Muscle layer of colon (tissue), 2 donors: ENCODE results near the gene OR6S1.

Source experiments
- H3K27ac ChIP-seq: one replicate; pipeline ENCODE4 v1.7.0; 2013; ENCODE audit warnings: low read depth, mild to moderate bottlenecking, low read length, moderate library complexity
- H3K27me3 ChIP-seq, 2 donors: one replicate each; pipeline ENCODE4 v1.7.0; 2013; ENCODE audit warnings: low read length in 2 of 2, mild to moderate bottlenecking in 2 of 2; ENCODE audit not compliant: insufficient read depth in 2 of 2, control insufficient read depth in 1 of 2
- H3K36me3 ChIP-seq: one replicate; pipeline ENCODE4 v1.7.0; 2013; ENCODE audit warnings: mild to moderate bottlenecking, low read length; ENCODE audit not compliant: insufficient read depth
- H3K4me1 ChIP-seq: one replicate; pipeline ENCODE4 v1.7.0; 2013; ENCODE audit warnings: mild to moderate bottlenecking, low read length; ENCODE audit not compliant: insufficient read depth
- H3K4me3 ChIP-seq, 2 donors: one replicate each; pipeline ENCODE4 v1.7.0; 2013; ENCODE audit warnings: low read length in 2 of 2, low read depth in 1 of 2, mild to moderate bottlenecking in 1 of 2, moderate library complexity in 1 of 2
- H3K9ac ChIP-seq: one replicate; pipeline ENCODE4 v1.7.0; 2013; ENCODE audit warnings: low read length
- H3K9me3 ChIP-seq: one replicate; pipeline ENCODE4 v1.7.0; 2013; ENCODE audit warnings: mild to moderate bottlenecking, low read length
- donor health status: abdominal sarcoma.
- donor health status: Adenocarcinoma of cecum.

OR6S1 gene

DNA sequence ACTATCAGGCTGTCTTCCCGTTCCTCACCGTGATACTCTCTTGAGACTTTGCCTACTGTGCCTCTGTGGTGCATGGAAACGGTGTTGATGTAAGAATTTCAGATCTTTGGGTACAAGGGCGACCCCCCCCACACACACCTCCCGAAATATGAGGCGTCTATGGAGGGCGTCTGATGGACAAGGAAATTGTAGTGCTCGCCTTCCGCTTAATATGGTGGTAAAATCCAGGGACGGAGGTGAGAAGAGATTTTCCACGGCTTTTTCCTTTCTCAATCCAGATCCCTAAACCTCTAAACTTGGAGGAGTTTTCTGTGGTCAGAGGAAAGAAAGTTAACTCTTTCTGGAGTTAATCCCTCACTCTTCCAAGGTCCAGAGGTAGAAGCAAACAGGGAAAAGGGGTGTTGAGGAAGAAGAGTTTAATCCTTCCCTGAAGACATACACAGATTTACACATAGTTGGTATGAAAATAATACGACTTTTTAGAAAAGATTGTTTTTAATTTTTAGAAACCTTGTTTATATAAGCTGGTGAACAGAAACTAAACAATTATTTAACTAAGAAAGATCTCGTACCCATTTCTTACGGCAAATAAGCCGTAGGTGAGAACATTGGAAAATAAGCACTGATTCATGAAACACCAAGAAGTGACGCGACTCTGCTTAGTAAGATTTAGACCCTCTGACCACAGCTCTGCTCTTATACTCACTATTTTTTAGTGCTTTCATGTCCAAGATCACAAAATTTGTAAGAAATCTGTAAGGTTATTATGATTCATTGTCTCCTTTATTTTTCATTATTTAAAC lies 27.3 kb downstream of the OR6S1 start:
- peaks cover 15% of the 10 kb centered on the region for H3K4me1 ChIP-seq

GRCh38 chr14:20613094-20614037 lies 28.1 kb downstream of the OR6S1 start:
- peak overlapping the region; percentile 67 for H3K9ac ChIP-seq
- H3K27ac ChIP-seq, result peak overlapping the region; percentile 68
- H3K4me3 ChIP-seq, result peak overlapping the region; percentile 62 to 84
- H3K4me1 ChIP-seq, result peaks cover 15% of the 10 kb centered on the region
- H3K9me3 ChIP-seq, result no peaks in the 10 kb centered on the region
- H3K36me3 ChIP-seq, result no peaks in the 10 kb centered on the region
- no peaks in the 10 kb centered on the region for H3K27me3 ChIP-seq

More for the DNA sequence above, 27.3 kb downstream of the OR6S1 start:
- H3K9me3 ChIP-seq, result no peaks in the 10 kb centered on the region
- H3K27me3 ChIP-seq, result no peaks in the 10 kb centered on the region
- H3K27ac ChIP-seq, result peak overlapping the region; percentile 68
- H3K9ac ChIP-seq, result peak overlapping the region; percentile 67
- H3K4me3 ChIP-seq, result peak overlapping the region; percentile 62 to 84
- H3K36me3 ChIP-seq, result no peaks in the 10 kb centered on the region

DNA sequence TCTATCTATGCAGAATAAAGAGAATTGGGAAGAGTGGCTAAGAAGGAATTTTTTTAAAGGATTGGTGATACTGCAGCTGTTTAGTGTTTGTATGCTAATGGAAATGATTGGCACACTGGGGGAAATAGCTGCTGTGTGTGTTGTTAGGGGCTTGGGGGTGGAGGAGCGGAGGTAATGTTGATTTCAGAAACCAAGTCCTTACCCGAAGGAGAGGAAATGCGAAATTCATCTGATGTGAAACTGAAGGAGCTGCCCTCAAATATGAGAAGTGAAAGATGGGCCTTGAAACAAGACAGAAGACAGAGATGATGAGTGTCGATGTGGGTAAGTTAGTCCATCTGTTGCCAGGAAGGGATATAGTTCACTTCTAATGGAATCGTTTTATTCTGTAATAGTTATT lies 29.1 kb downstream of the OR6S1 start:
- H3K27ac ChIP-seq, result no peak overlapping the region

DNA sequence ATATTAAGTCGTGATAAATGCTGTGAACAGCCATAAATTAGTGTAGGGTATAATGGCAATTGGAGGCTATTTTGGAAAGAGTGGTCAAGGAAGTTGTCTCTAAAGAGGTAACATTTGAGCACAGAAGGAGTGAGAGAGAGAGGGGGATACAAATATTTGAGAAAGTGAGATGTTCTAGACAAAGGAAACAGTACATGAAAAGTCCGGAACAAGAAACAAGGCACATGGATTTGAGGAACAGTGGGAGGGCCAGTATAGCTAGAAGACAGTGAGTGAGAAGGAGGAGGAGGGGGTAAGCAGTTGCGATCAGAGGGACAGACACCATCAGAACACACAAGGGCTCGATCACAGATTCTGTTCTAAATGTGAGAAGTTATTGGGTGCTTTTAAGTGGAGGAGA lies 30.2 kb downstream of the OR6S1 start:
- H3K27ac ChIP-seq, result no peak overlapping the region
- no peaks in the 10 kb centered on the region for H3K9me3 ChIP-seq
- H3K27me3 ChIP-seq, result no peaks in the 10 kb centered on the region
- no peak overlapping the region for H3K4me3 ChIP-seq
- H3K36me3 ChIP-seq, result no peaks in the 10 kb centered on the region
- H3K4me1 ChIP-seq, result peaks cover 15% of the 10 kb centered on the region
- H3K9ac ChIP-seq, result no peak overlapping the region

More for the DNA sequence above, 29.1 kb downstream of the OR6S1 start:
- Histone ChIP-seq H3K9ac (no peak overlapping the region), H3K9me3 (no peaks in the 10 kb centered on the region), H3K36me3 (no peaks in the 10 kb centered on the region), H3K4me1 (peaks cover 15% of the 10 kb centered on the region), H3K27me3 (no peaks in the 10 kb centered on the region), H3K4me3 (no peak overlapping the region)

GRCh38 chr14:20610002-20610765 lies 31.3 kb downstream of the OR6S1 start:
- Histone ChIP-seq H3K9ac (peak overlapping the region; percentile 51), H3K9me3 (no peaks in the 10 kb centered on the region), H3K4me3 (peak overlapping the region; percentile 46 to 88), H3K27me3 (no peaks in the 10 kb centered on the region), H3K4me1 (peaks cover 15% of the 10 kb centered on the region), H3K36me3 (no peaks in the 10 kb centered on the region), H3K27ac (peak overlapping the region; percentile 29)

DNA sequence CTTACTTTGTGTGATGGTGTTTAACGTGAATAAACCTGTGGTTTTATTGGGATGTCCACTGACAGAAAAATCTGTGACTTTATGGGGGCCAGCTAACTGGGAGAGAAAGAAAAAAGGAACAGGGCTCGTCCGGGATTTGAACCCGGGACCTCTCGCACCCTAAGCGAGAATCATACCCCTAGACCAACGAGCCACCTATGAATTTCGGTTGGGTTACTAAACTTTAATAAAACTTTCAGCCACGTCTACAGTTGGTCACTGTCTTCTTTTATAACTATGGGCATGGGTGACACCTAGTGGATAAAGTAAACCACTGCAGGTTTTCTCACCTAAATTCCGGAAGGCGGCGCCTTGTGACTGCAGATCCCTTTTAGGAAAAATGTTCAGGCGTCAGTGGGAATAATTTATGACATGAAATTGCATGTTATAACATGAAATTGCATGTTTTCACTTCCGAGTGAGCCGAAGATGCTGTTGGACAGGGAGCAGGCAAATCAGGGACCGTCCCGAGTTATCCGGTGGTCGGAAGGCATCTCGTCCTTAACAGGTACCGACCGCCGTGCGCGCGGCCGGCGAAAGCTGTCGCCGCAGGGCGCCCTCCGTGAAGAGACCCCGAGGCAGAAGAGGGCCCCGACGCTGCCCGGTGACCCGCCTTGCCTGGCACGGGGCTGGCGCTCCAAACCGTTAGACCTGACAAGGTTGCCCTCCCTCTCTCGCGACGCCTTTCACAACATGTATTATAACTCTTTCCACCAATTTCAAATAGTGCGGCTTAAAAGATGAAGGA lies 32.1 kb downstream of the OR6S1 start:
- H3K27me3 ChIP-seq, result no peaks in the 10 kb centered on the region
- H3K4me3 ChIP-seq, result peak overlapping the region; percentile 46 to 88
- H3K27ac ChIP-seq, result peak overlapping the region; percentile 29
- H3K9me3 ChIP-seq, result no peaks in the 10 kb centered on the region
- H3K9ac ChIP-seq, result peak overlapping the region; percentile 51
- H3K4me1 ChIP-seq, result peaks cover 8% of the 10 kb centered on the region
- no peaks in the 10 kb centered on the region for H3K36me3 ChIP-seq

DNA sequence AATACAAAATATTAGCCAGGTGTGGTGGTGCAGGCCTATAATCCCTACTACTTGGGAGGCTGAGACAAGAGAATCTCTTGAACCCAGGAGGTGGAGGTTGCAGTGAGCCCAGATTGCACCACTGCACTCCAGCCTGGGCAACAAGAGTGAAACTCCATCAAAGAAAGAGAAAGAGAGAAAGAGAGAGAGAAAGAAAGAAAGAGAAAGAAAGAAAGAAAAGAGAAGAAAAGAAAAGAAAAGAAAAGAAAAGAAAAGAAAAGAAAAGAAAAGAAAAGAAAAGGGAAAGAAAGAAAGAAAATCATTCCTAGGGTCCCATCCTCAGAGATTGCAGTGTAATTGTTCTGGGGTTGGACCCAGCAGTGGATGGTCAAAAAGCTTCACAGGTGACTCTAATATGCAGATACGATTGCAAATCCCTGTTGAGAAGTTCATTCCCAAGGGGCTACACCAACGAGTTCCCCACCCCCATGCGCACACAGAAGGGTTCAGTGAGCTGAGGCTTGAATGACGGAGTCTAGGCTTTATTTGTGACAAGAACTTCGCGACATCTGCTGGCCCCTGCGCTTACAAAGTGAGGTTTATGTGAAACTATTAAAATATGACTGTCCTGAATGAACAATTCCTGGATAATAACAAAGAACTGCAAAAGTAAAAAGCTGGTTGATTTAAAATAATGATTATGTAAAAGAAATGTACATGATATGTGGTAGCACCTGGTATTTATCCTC lies 32.9 kb downstream of the OR6S1 start:
- no peak overlapping the region for H3K4me3 ChIP-seq
- no peaks in the 10 kb centered on the region for H3K9me3 ChIP-seq
- H3K4me1 ChIP-seq, result peaks cover 8% of the 10 kb centered on the region
- no peak overlapping the region for H3K27ac ChIP-seq
- H3K27me3 ChIP-seq, result no peaks in the 10 kb centered on the region
- H3K36me3 ChIP-seq, result no peaks in the 10 kb centered on the region
- H3K9ac ChIP-seq, result peak overlapping the region; percentile 51

DNA sequence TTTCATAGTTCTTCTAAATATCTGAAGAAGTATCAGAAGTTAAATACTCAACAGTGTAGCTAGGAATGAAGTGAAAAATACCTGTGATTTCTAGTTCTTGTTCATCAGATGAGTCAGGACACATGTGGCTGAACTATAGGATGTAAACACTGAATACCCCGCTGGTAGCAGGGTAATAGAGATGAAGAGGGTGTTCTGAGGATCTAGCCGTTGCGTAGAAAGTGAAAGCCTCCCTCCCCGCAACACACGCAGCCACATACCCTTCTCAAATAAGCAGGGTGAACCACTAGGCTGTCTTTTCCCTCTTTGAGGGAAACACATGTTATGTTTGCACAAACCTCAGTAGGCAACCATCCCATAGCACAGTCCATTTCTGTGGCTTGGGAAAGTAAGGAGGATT lies 33.9 kb downstream of the OR6S1 start:
- H3K4me3 ChIP-seq, result no peak overlapping the region
- no peaks in the 10 kb centered on the region for H3K9me3 ChIP-seq
- H3K36me3 ChIP-seq, result no peaks in the 10 kb centered on the region
- peaks cover 8% of the 10 kb centered on the region for H3K4me1 ChIP-seq
- no peak overlapping the region for H3K27ac ChIP-seq
- H3K27me3 ChIP-seq, result no peaks in the 10 kb centered on the region
- no peak overlapping the region for H3K9ac ChIP-seq

- Histone ChIP-seq H3K27me3 (no peaks in the 10 kb centered on the region), H3K4me1 (peaks cover 8% of the 10 kb centered on the region), H3K27ac (no peak overlapping the region), H3K4me3 (no peak overlapping the region), H3K36me3 (no peaks in the 10 kb centered on the region), H3K9ac (no peak overlapping the region), H3K9me3 (no peaks in the 10 kb centered on the region)
These were observed 34.6 kb downstream of the OR6S1 start for GRCh38 chr14:20606902-20607242.

GRCh38 chr14:20606190-20606901 lies 35.1 kb downstream of the OR6S1 start:
- no peak overlapping the region for H3K4me3 ChIP-seq
- peaks cover 8% of the 10 kb centered on the region for H3K4me1 ChIP-seq
- no peaks in the 10 kb centered on the region for H3K9me3 ChIP-seq
- H3K9ac ChIP-seq, result no peak overlapping the region
- no peak overlapping the region for H3K27ac ChIP-seq
- H3K27me3 ChIP-seq, result no peaks in the 10 kb centered on the region
- H3K36me3 ChIP-seq, result no peaks in the 10 kb centered on the region
